Kidney (tissue), 14 donors: ENCODE results near the gene PRM2. TPM values are rescaled to one million over a fixed set of nuclear protein-coding genes. Genes with fewer than 3 reads are reported as not detected.

ENCODE experiments used
- DNase-seq, 5 donors: peaks; one replicate each; pipeline ENCODE4 v3.0.0-alpha.2; 2013 to 2020
- FAIRE-seq: peaks from 2 replicates; lab custom pipeline; 2012; peaks lifted over from hg19 to GRCh38; lab: Jason Lieb, UNC
- H3K27ac ChIP-seq, 2 donors: one replicate each; pipeline ENCODE4 v1.7.0; 2013; ENCODE audit warnings: low read depth in 2 of 2, low read length in 2 of 2, inconsistent platforms in 1 of 2
- H3K27me3 ChIP-seq: one replicate; pipeline ENCODE4 v1.7.1; 2013; ENCODE audit warnings: low read length, inconsistent platforms; ENCODE audit not compliant: control insufficient read depth, insufficient read depth
- H3K36me3 ChIP-seq, 3 donors: one replicate each; pipeline versions ENCODE4 v1.7.0 to v1.7.1; 2013; ENCODE audit warnings: low read length in 3 of 3, control low read depth in 1 of 3, inconsistent platforms in 1 of 3; ENCODE audit not compliant: insufficient read depth in 3 of 3, control insufficient read depth in 2 of 3
- H3K4me1 ChIP-seq, 3 donors: one replicate each; pipeline versions ENCODE4 v1.7.0 to v1.7.1; 2013; ENCODE audit warnings: low read length in 3 of 3, inconsistent platforms in 1 of 3, low read depth in 1 of 3; ENCODE audit not compliant: control insufficient read depth in 2 of 3, insufficient read depth in 2 of 3
- H3K4me3 ChIP-seq, 3 donors: one replicate each; pipeline versions ENCODE4 v1.7.0 to v1.8.1; 2013; ENCODE audit warnings: low read length in 3 of 3, control low read depth in 1 of 3, inconsistent platforms in 1 of 3
- H3K9ac ChIP-seq, 3 donors: one replicate each; pipeline versions ENCODE4 v1.7.0 to v1.7.1; 2013; ENCODE audit warnings: low read length in 3 of 3, control low read depth in 1 of 3, inconsistent platforms in 1 of 3
- H3K9me3 ChIP-seq, 3 donors: one replicate each; pipeline versions ENCODE4 v1.7.0 to v1.7.1; 2013; ENCODE audit warnings: low read length in 3 of 3, control low read depth in 1 of 3, inconsistent platforms in 1 of 3; ENCODE audit not compliant: control insufficient read depth in 2 of 3, insufficient read depth in 1 of 3
- CTCF ChIP-seq: IDR thresholded peaks from 3 replicates; pipeline ENCODE4 v1.5.1; 2012; ENCODE audit warnings: mild to moderate bottlenecking, moderate library complexity, borderline replicate concordance; ENCODE audit not compliant: insufficient read depth; ENCODE audit errors: extremely low read depth
- intact Hi-C: fragments of 100-400 bp; cut with DNase I; formaldehyde crosslinking; loops from one replicate; pipeline ENCODE4 v1.11.1; 2022
- polyA plus RNA-seq: library from polyadenylated mRNA; stranded (reverse); fragments of 350-450 nt; fragmentation: Illumina TruSeq; extraction: RNeasy Lipid Tissue Mini Kit (QIAGEN cat#74804); gene quantifications from one replicate; pipeline ENCODE4 v1.2.3, GENCODE V29; 2014; ENCODE audit warnings: low read depth, low replicate concordance; ENCODE audit not compliant: insufficient read depth
- total RNA-seq: library from RNA; stranded (reverse); fragmentation: NEBNext Ultra II Directional; extraction: Animal tissue kit (Norgen Biotek cat#: 25700); gene quantifications from one replicate; pipeline ENCODE4 v1.2.1, GENCODE V29; 2021
- donor health status: control.
- donor health status: control.
- donor health status: control.
- donor health status: control.
- donor health status: control.
- donor health status: DM: yes; HTN: yes; CAD: no.
- donor health status: Normal renal cell carcinoma (clear cell type).

The PRM2 gene
- total and polyA plus RNA-seq, 2 donors from 2014 or later: not detected

GRCh38 chr16:11322823-11323222, 46.5 kb upstream of the PRM2 start:
- Histone ChIP-seq H3K4me3 (no peak overlapping the region), H3K27ac (no peak overlapping the region), H3K27me3 (no peaks in the 10 kb centered on the region), H3K9ac (no peak overlapping the region), H3K9me3 (no peaks in the 10 kb centered on the region), H3K4me1 (no peaks in the 10 kb centered on the region), H3K36me3 (no peaks in the 10 kb centered on the region)
- intact Hi-C loops: no loop called here
- no peak for TF ChIP-seq CTCF
- DNase-seq (no peak), FAIRE-seq (no peak)

DNA sequence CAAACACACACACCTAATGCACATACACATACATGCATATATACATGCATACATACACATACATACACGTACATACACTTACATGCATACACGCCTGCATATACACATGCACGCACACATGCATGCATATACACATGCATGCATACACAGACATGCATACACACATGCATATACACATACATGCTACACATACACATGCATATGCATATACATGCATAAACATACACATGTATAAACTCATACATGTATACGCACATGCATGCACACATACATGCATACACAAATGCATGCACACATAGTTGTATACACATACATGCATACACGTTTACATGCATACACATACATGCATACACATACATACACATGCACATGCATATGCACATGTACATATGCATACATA, 45.4 kb upstream of the PRM2 start:
- no peak for TF ChIP-seq CTCF
- H3K4me3 ChIP-seq: no peak overlapping the region
- no peaks in the 10 kb centered on the region for H3K27me3 ChIP-seq
- no peak overlapping the region for H3K9ac ChIP-seq
- H3K36me3 ChIP-seq: no peaks in the 10 kb centered on the region
- DNase-seq: no peak
- no peaks in the 10 kb centered on the region for H3K9me3 ChIP-seq
- H3K4me1 ChIP-seq: no peaks in the 10 kb centered on the region
- no peak overlapping the region for H3K27ac ChIP-seq
- FAIRE-seq: no peak
- intact Hi-C loops: no loop called here

DNA sequence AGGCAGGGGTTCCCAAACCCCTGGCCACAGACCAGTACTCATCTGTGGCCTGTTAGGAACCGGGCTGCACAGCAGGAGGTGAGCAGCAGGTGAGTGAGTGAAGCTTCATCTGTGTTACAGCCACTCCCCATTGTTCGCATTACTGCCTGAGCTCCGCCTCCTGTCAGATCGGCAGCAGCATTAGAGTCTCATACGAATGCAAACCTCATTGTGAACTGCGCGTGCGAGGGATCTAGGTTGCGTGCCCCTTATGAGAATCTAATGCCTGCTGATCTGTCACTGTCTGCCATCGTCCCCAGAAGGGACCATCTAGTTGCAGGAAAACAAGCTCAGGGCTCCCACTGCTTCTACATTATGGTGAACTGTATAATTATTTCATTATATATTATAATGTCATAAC, 43.9 kb upstream of the PRM2 start:
- H3K36me3 ChIP-seq: no peaks in the 10 kb centered on the region
- FAIRE-seq (no peak), DNase-seq (no peak)
- no peaks in the 10 kb centered on the region for H3K27me3 ChIP-seq
- H3K9ac ChIP-seq: no peak overlapping the region
- no peak overlapping the region for H3K4me3 ChIP-seq
- H3K4me1 ChIP-seq: peaks cover 0 to 3% (median 0%) of the 10 kb centered on the region in 3 donors
- no peak overlapping the region for H3K27ac ChIP-seq
- TF ChIP-seq CTCF: no peak
- intact Hi-C loops: no loop called here
- H3K9me3 ChIP-seq: no peaks in the 10 kb centered on the region

- DNase-seq (no peak), FAIRE-seq (no peak)
- H3K4me3 ChIP-seq: no peak overlapping the region
- H3K9ac ChIP-seq: no peak overlapping the region
- H3K36me3 ChIP-seq: no peaks in the 10 kb centered on the region
- H3K9me3 ChIP-seq: no peaks in the 10 kb centered on the region
- peaks cover 0 to 3% (median 0%) of the 10 kb centered on the region in 3 donors for H3K4me1 ChIP-seq
- TF ChIP-seq CTCF: no peak
- no peak overlapping the region for H3K27ac ChIP-seq
- H3K27me3 ChIP-seq: no peaks in the 10 kb centered on the region
- intact Hi-C loops: no loop called here
Measured at GRCh38 chr16:11319529-11320146, 43.4 kb upstream of the PRM2 start.
